ENCODE measurements around the gene DLG2. TPM values are rescaled to one million over a fixed set of nuclear protein-coding genes. Genes with fewer than 3 reads are reported as not detected.

The DLG2 gene
- total and polyA plus RNA-seq, 9 of the 15 experiments (the other 6 are each of a cell fraction or from before 2014, with no cell fraction given): 0.52 to 1.6 (median 0.95) TPM

DNA sequence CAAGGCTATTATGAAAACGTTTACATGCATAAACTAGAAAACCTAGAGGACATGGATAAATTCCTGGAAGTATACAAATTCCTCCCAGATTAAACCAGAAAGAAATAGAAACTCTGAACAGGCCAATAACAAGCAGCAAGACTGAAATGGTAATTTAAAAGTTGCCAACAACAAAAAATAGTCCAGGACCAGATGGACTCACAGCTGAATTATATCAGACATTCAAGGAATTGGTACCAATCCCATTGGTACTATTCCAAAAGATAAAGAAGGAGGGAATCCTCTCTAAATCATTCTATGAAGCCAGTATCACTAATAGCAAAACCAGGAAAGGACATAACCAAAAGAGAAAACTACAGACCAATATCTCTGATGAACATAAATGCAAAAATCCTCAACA is 236.0 kb downstream of the DLG2 start:
- intact Hi-C loops (cut with micrococcal nuclease) (no loop called here), in situ Hi-C loops (cut with MboI) (no loop called here)
- Histone ChIP-seq H3K4me3 (no peak overlapping the region), H3K9ac (ENCODE audit: insufficient read depth in 1 of 2, low read depth in 2 of 2, low read length in 2 of 2) (no peak overlapping the region), H4K20me1 (replicated peaks; ENCODE audit: control insufficient read depth, insufficient read depth, low read length) (no peaks in the 10 kb centered on the region), H3K9me1 (ENCODE audit: control insufficient read depth, insufficient read depth, low read length) (no peaks in the 10 kb centered on the region), H3K4me2 (ENCODE audit: insufficient read depth, low read length) (no peak overlapping the region), H3K27ac (ENCODE audit: extremely low read depth, low read depth, low read length) (no peak overlapping the region), H2AFZ (ENCODE audit: low read depth, low read length) (no peak overlapping the region), H3K4me1 (replicated peaks in 1 of 2; ENCODE audit: control insufficient read depth in 2 of 2, insufficient read depth in 2 of 2, low read length in 2 of 2) (no peaks in the 10 kb centered on the region), H3K9me3 (replicated peaks; ENCODE audit: control insufficient read depth, insufficient read depth, low read depth, low read length) (no peaks in the 10 kb centered on the region), H3K79me2 (ENCODE audit: control insufficient read depth, insufficient read depth, low read length) (no peaks in the 10 kb centered on the region), H3K27me3 (ENCODE audit: control insufficient read depth in 2 of 2, insufficient read depth in 2 of 2, low read length in 2 of 2) (no peaks in the 10 kb centered on the region), H3K36me3 (ENCODE audit: control insufficient read depth, insufficient read depth, low read length) (no peaks in the 10 kb centered on the region)
- ChIA-PET CTCF (ENCODE audit: low intra/inter-chr PET ratio) (no interaction called here), POLR2A (no interaction called here)
- no peak for TF ChIP-seq SIRT6 (IDR thresholded peaks at IDR 0.05; ENCODE audit: low read depth, low read length)
- TF ChIP-seq MCM2 (IDR thresholded peaks at IDR 0.05; ENCODE audit: low read depth): no peak
- TF ChIP-seq NCOA6 (IDR thresholded peaks at IDR 0.05): no peak
- TF ChIP-seq ZNF589 (CRISPR knock-in tag; IDR thresholded peaks at IDR 0.05; ENCODE audit: low read depth): no peak
- ATAC-seq: no peak
- no peak for DNase-seq (ENCODE audit: extremely low read depth in 1 of 4, low spot score in 3 of 4)
- 0% methylated on average over 1 of the region's 1 CpG for whole genome bisulfite sequencing (ENCODE audit: insufficient coverage, low coverage, missing lambda C conversion rate)
- FAIRE-seq: no peak
- no TSS peak for BruUV-seq (replicated peaks)

DNA sequence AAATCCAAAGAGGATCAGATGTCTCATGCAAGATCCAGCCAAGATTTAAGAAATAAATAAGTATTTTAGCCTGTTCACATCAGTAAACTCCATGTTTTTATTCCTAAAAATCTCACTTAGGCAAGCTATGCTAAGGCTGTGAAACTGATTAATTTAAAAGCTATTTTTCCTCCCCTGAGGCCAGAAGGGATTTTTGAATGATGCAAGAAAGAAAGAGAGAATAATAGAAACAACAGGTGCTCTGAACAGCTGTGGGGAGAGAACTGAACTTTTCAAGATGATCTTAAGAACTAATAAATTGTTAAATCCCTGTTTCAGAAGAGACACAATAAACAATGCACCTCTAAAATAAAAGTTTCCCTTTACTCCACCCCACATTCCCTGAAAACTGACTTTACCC is 241.6 kb downstream of the DLG2 start:
- no peak for DNase-seq (ENCODE audit: extremely low read depth in 1 of 4, low spot score in 3 of 4)
- H2AFZ ChIP-seq (ENCODE audit: low read depth, low read length): no peak overlapping the region
- in situ Hi-C loops (cut with MboI) (no loop called here), intact Hi-C loops (cut with micrococcal nuclease) (no loop called here)
- H3K79me2 ChIP-seq (ENCODE audit: control insufficient read depth, insufficient read depth, low read length): no peaks in the 10 kb centered on the region
- no peak overlapping the region for H3K4me2 ChIP-seq (ENCODE audit: insufficient read depth, low read length)
- no TSS peak for BruUV-seq (replicated peaks)
- no peaks in the 10 kb centered on the region for H4K20me1 ChIP-seq (replicated peaks; ENCODE audit: control insufficient read depth, insufficient read depth, low read length)
- no peaks in the 10 kb centered on the region for H3K4me1 ChIP-seq (replicated peaks in 1 of 2; ENCODE audit: control insufficient read depth in 2 of 2, insufficient read depth in 2 of 2, low read length in 2 of 2)
- ChIA-PET CTCF (ENCODE audit: low intra/inter-chr PET ratio) (no interaction called here), POLR2A (no interaction called here)
- H3K36me3 ChIP-seq (ENCODE audit: control insufficient read depth, insufficient read depth, low read length): no peaks in the 10 kb centered on the region
- no peaks in the 10 kb centered on the region for H3K27me3 ChIP-seq (ENCODE audit: control insufficient read depth in 2 of 2, insufficient read depth in 2 of 2, low read length in 2 of 2)
- H3K9me1 ChIP-seq (ENCODE audit: control insufficient read depth, insufficient read depth, low read length): no peaks in the 10 kb centered on the region
- no peak for FAIRE-seq
- no peaks in the 10 kb centered on the region for H3K9me3 ChIP-seq (replicated peaks; ENCODE audit: control insufficient read depth, insufficient read depth, low read depth, low read length)
- H3K9ac ChIP-seq (ENCODE audit: insufficient read depth in 1 of 2, low read depth in 2 of 2, low read length in 2 of 2): no peak overlapping the region
- H3K27ac ChIP-seq (ENCODE audit: extremely low read depth, low read depth, low read length): no peak overlapping the region
- ATAC-seq: no peak
- H3K4me3 ChIP-seq: no peak overlapping the region
- TF ChIP-seq NCOA1 (IDR thresholded peaks at IDR 0.05; ENCODE audit: low read depth) (no peak), TSC22D4 (tag; IDR thresholded peaks at IDR 0.05) (no peak), CAMTA2 (CRISPR knock-in tag; conservative IDR thresholded peaks at IDR 0.05) (no peak), HDAC6 (IDR thresholded peaks at IDR 0.05; ENCODE audit: low read depth, low read length) (no peak), PCBP1 (IDR thresholded peaks at IDR 0.05; ENCODE audit: low read depth, low read length, poor library complexity, severe bottlenecking) (no peak), KDM1A (IDR thresholded peaks at IDR 0.05) (no peak), ZNF384 (IDR thresholded peaks at IDR 0.05; ENCODE audit: low read depth, low read length) (no peak), ZNF224 (CRISPR knock-in tag; IDR thresholded peaks at IDR 0.05) (no peak)
- TF ChIP-seq, protein P1, sequence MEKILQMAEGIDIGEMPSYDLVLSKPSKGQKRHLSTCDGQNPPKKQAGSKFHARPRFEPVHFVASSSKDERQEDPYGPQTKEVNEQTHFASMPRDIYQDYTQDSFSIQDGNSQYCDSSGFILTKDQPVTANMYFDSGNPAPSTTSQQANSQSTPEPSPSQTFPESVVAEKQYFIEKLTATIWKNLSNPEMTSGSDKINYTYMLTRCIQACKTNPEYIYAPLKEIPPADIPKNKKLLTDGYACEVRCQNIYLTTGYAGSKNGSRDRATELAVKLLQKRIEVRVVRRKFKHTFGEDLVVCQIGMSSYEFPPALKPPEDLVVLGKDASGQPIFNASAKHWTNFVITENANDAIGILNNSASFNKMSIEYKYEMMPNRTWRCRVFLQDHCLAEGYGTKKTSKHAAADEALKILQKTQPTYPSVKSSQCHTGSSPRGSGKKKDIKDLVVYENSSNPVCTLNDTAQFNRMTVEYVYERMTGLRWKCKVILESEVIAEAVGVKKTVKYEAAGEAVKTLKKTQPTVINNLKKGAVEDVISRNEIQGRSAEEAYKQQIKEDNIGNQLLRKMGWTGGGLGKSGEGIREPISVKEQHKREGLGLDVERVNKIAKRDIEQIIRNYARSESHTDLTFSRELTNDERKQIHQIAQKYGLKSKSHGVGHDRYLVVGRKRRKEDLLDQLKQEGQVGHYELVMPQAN (IDR thresholded peaks at IDR 0.05; ENCODE audit: borderline replicate concordance): no peak
- TF ChIP-seq, protein P2, sequence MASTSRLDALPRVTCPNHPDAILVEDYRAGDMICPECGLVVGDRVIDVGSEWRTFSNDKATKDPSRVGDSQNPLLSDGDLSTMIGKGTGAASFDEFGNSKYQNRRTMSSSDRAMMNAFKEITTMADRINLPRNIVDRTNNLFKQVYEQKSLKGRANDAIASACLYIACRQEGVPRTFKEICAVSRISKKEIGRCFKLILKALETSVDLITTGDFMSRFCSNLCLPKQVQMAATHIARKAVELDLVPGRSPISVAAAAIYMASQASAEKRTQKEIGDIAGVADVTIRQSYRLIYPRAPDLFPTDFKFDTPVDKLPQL (IDR thresholded peaks at IDR 0.05; ENCODE audit: extremely low read depth, insufficient read length): no peak
- TF ChIP-seq, protein P3, sequence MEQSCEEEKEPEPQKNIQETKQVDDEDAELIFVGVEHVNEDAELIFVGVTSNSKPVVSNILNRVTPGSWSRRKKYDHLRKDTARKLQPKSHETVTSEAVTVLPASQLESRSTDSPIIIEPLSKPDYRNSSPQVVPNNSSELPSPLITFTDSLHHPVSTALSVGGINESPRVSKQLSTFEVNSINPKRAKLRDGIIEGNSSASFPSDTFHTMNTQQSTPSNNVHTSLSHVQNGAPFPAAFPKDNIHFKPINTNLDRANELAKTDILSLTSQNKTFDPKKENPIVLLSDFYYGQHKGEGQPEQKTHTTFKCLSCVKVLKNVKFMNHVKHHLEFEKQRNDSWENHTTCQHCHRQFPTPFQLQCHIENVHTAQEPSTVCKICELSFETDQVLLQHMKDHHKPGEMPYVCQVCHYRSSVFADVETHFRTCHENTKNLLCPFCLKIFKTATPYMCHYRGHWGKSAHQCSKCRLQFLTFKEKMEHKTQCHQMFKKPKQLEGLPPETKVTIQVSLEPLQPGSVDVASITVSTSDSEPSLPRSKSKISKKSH (CRISPR knock-in tag; IDR thresholded peaks at IDR 0.05): no peak

All from K562 (cell line).